IMR-90 (cell line): ENCODE data around the gene BYSL. TPM values are rescaled to one million over a fixed set of nuclear protein-coding genes. Genes with fewer than 3 reads are reported as not detected.

Experiments
- ATAC-seq: fragments of 200-7000 bp; cut with Tn5 transposase; 2 replicates; pipeline ENCODE4 v1.9.1; 2020; ENCODE audit warnings: low read depth, mild to moderate bottlenecking, moderate library complexity
- Bru-seq: library from RNA; stranded (reverse); fragments of 400-500 nt; gene quantifications from one replicate; lab custom pipeline; 2021; lab: Mats Ljungman, UMichigan
- BruChase-seq, 2 experiments: library from RNA; stranded (reverse); fragments of 400-500 nt; gene quantifications; one replicate each; lab custom pipeline; 2021; lab: Mats Ljungman, UMichigan
- BruUV-seq: library from RNA; stranded (reverse); fragments of 400-500 nt; replicated peaks from 2 replicates; lab custom pipeline; 2021; lab: Mats Ljungman, UMichigan
- CTCF ChIA-PET: fragments of 300-600 bp; formaldehyde crosslinking; extraction: SDS; loops from one replicate; lab custom pipeline; 2021; ENCODE audit warnings: antibody characterized with exemption; lab: Yijun Ruan, JAX
- POLR2A ChIA-PET: fragments of 300-600 bp; sonication (Branson Sonifier 250); formaldehyde crosslinking; loops from one replicate; lab custom pipeline; 2022; ENCODE audit warnings: antibody characterized with exemption; ENCODE audit not compliant: unreplicated experiment; lab: Charles Lee
- DNase-seq: peaks from one replicate; pipeline ENCODE4 v3.0.0; 2013
- H2AFZ ChIP-seq: replicated peaks from 2 replicates; pipeline ENCODE3; 2013; ENCODE audit warnings: low read length, mild to moderate bottlenecking; ENCODE audit not compliant: poor library complexity
- H2AK5ac ChIP-seq: 2 replicates; pipeline ENCODE4 v1.6.1; 2013; ENCODE audit warnings: low read depth, low read length, inconsistent platforms
- H2AK9ac ChIP-seq: replicated peaks from 2 replicates; pipeline ENCODE3; 2013; ENCODE audit warnings: mild to moderate bottlenecking, low read depth, low read length, moderate library complexity; ENCODE audit not compliant: poor library complexity
- H2BK120ac ChIP-seq: 2 replicates; pipeline ENCODE4 v1.6.1; 2013; ENCODE audit warnings: low read depth, low read length, inconsistent platforms
- H2BK15ac ChIP-seq: 3 replicates; pipeline ENCODE4 v1.6.1; 2013; ENCODE audit warnings: low read depth, low read length, inconsistent platforms
- H2BK20ac ChIP-seq: 2 replicates; pipeline ENCODE4 v1.6.1; 2013; ENCODE audit warnings: low read depth, mild to moderate bottlenecking, inconsistent platforms, low read length, moderate library complexity
- H2BK5ac ChIP-seq: 2 replicates; pipeline ENCODE4 v1.6.1; 2013; ENCODE audit warnings: mild to moderate bottlenecking, low read depth, low read length, inconsistent platforms; ENCODE audit not compliant: poor library complexity, severe bottlenecking
- H3K14ac ChIP-seq: replicated peaks from 2 replicates; pipeline ENCODE4 v1.6.1; 2013; ENCODE audit warnings: low read depth, low read length, inconsistent platforms
- H3K18ac ChIP-seq: 2 replicates; pipeline ENCODE4 v1.6.1; 2013; ENCODE audit warnings: low read depth, low read length, control low read depth
- H3K23ac ChIP-seq: 2 replicates; pipeline ENCODE4 v1.6.1; 2013; ENCODE audit warnings: low read depth, low read length, inconsistent platforms
- H3K27ac ChIP-seq: 2 replicates; pipeline ENCODE4 v1.5.1; 2013; ENCODE audit warnings: mild to moderate bottlenecking, control low read depth, low read length; ENCODE audit not compliant: insufficient read depth
- H3K27me3 ChIP-seq: 2 replicates; pipeline ENCODE4 v1.6.1; 2013; ENCODE audit warnings: low read length; ENCODE audit not compliant: control insufficient read depth, insufficient read depth
- H3K36me3 ChIP-seq: 2 replicates; pipeline ENCODE4 v1.6.1; 2013; ENCODE audit warnings: low read length, mixed read lengths; ENCODE audit not compliant: control insufficient read depth, insufficient read depth
- H3K4ac ChIP-seq: 2 replicates; pipeline ENCODE4 v1.6.1; 2013; ENCODE audit warnings: low read depth, low read length, inconsistent platforms
- H3K4me1 ChIP-seq: 2 replicates; pipeline ENCODE4 v1.6.1; 2013; ENCODE audit warnings: low read length, mixed read lengths; ENCODE audit not compliant: control insufficient read depth, insufficient read depth
- H3K4me2 ChIP-seq: 2 replicates; pipeline ENCODE4 v1.6.1; 2013; ENCODE audit warnings: low read depth, mild to moderate bottlenecking, control low read depth, low read length, moderate library complexity
- H3K4me3 ChIP-seq: 2 replicates; pipeline ENCODE4 v1.5.1; 2013; ENCODE audit warnings: low read depth, mild to moderate bottlenecking, control low read depth, low read length, moderate library complexity; ENCODE audit not compliant: insufficient read depth
- H3K56ac ChIP-seq: 2 replicates; pipeline ENCODE4 v1.6.1; 2013; ENCODE audit warnings: low read length, inconsistent platforms; ENCODE audit not compliant: insufficient read depth; ENCODE audit errors: extremely low read depth
- H3K79me1 ChIP-seq, 2 experiments: 2 replicates each; pipeline ENCODE4 v1.6.1; 2013; ENCODE audit warnings: low read length in 2 of 2, inconsistent platforms in 1 of 2, low read depth in 1 of 2
- H3K9ac ChIP-seq: 2 replicates; pipeline ENCODE4 v1.6.1; 2013; ENCODE audit warnings: low read depth, low read length, control low read depth
- H3K9me1 ChIP-seq: 2 replicates; pipeline ENCODE4 v1.6.1; 2013; ENCODE audit warnings: low read length, inconsistent platforms; ENCODE audit not compliant: insufficient read depth
- H3K9me3 ChIP-seq: 2 replicates; pipeline ENCODE4 v1.6.1; 2013; ENCODE audit warnings: low read length; ENCODE audit not compliant: control insufficient read depth, insufficient read depth
- H4K20me1 ChIP-seq: 2 replicates; pipeline ENCODE4 v1.6.1; 2013; ENCODE audit warnings: low read length, inconsistent platforms; ENCODE audit not compliant: insufficient read depth
- H4K5ac ChIP-seq: 2 replicates; pipeline ENCODE4 v1.6.1; 2013; ENCODE audit warnings: mild to moderate bottlenecking, low read depth, low read length, control low read depth
- H4K8ac ChIP-seq, 2 experiments: 2 replicates each; pipeline ENCODE4 v1.6.1; 2013; ENCODE audit warnings: low read depth in 2 of 2, low read length in 2 of 2, control low read depth in 1 of 2, inconsistent platforms in 1 of 2
- H4K91ac ChIP-seq: 2 replicates; pipeline ENCODE4 v1.6.1; 2013; ENCODE audit warnings: low read depth, low read length, inconsistent platforms; ENCODE audit not compliant: insufficient read depth
- BHLHE40 ChIP-seq: fragments of 150-350 bp; IDR thresholded peaks from 2 replicates; pipeline ENCODE4 v1.6.1; 2016; ENCODE audit warnings: mild to moderate bottlenecking, low read depth, low read length
- ELK1 ChIP-seq: fragments of 150-350 bp; IDR thresholded peaks from 2 replicates; pipeline ENCODE4 v1.6.1; 2016; ENCODE audit warnings: low read depth, mild to moderate bottlenecking, low read length, moderate library complexity, borderline replicate concordance
- FOS ChIP-seq: fragments of 150-350 bp; IDR thresholded peaks from 2 replicates; pipeline ENCODE4 v1.6.1; 2016; ENCODE audit warnings: low read depth, low read length
- MAFK ChIP-seq: IDR thresholded peaks from 2 replicates; pipeline ENCODE4 v1.6.1; 2012; ENCODE audit warnings: low read depth, low read length, improper control_type of control experiment
- MAZ ChIP-seq: IDR thresholded peaks from 2 replicates; pipeline ENCODE4 v1.6.1; 2012; ENCODE audit warnings: low read depth, mild to moderate bottlenecking, low read length, improper control_type of control experiment, moderate library complexity, borderline replicate concordance
- POLR2A ChIP-seq: IDR thresholded peaks from 2 replicates; pipeline ENCODE4 v1.6.1; 2012; ENCODE audit warnings: mild to moderate bottlenecking, low read depth, low read length
- RAD21 ChIP-seq: IDR thresholded peaks from 2 replicates; pipeline ENCODE4 v1.6.1; 2012; ENCODE audit warnings: low read length, improper control_type of control experiment
- RFX5 ChIP-seq: IDR thresholded peaks from 2 replicates; pipeline ENCODE4 v1.8.0; 2012; ENCODE audit warnings: low read depth, mild to moderate bottlenecking, low read length, moderate library complexity
- SMC3 ChIP-seq: fragments of 150-350 bp; IDR thresholded peaks from 2 replicates; pipeline ENCODE4 v1.6.1; 2016; ENCODE audit warnings: low read depth, mild to moderate bottlenecking, antibody characterized with exemption, low read length, moderate library complexity
- WGBS, 2 experiments: methylation state at CpG; one replicate each; pipeline versions ENCODE4 v1.1.5 to v1.1.7; 2013; ENCODE audit warnings: missing lambda C conversion rate in 2 of 2; ENCODE audit not compliant: insufficient read length in 1 of 2; ENCODE audit errors: extremely low coverage in 2 of 2; 5-methylcytosine and 5-hydroxymethylcytosine counted together
- dilution Hi-C: fragments of 300-500 bp; cut with HindIII; formaldehyde crosslinking; loops from one replicate; pipeline ENCODE4 v1.14.3; 2018; ENCODE audit warnings: low sequenced_read_pairs; ENCODE audit not compliant: unreplicated experiment
- in situ Hi-C: fragments of 300-500 bp; cut with MboI; formaldehyde crosslinking; loops from 3 replicates; pipeline ENCODE4 v1.14.3; 2019; ENCODE audit warnings: low sequenced_read_pairs, inconsistent platforms, mixed read lengths
- intact Hi-C: fragments of 100-400 bp; cut with micrococcal nuclease; formaldehyde crosslinking; loops from 2 replicates; pipeline ENCODE4 v1.10.0; 2022
- long read RNA-seq: library from polyadenylated mRNA; unstranded; transcript quantifications from one replicate; pipeline ENCODE4 v2.0.0, GENCODE V29; 2021; ENCODE audit not compliant: unreplicated experiment
- polyA plus RNA-seq, 3 experiments: library from polyadenylated mRNA; depleted of rRNA; stranded (reverse); fragments of >200 nt; gene quantifications; 2 replicates each; pipeline ENCODE4 v1.2.3, GENCODE V29; 2012; ENCODE audit warnings: low replicate concordance in 1 of 3
- total RNA-seq: library from RNA; depleted of rRNA; stranded (reverse); fragments of >200 nt; gene quantifications from 2 replicates; pipeline ENCODE4 v1.2.3, GENCODE V29; 2012; rRNA removed
- TF ChIP-seq, protein P1 (sequence below): conservative IDR thresholded peaks from 2 replicates; pipeline ENCODE4 v1.5.1; 2012; ENCODE audit warnings: mild to moderate bottlenecking, low read depth, low read length, improper control_type of control experiment

BYSL gene, protein sequence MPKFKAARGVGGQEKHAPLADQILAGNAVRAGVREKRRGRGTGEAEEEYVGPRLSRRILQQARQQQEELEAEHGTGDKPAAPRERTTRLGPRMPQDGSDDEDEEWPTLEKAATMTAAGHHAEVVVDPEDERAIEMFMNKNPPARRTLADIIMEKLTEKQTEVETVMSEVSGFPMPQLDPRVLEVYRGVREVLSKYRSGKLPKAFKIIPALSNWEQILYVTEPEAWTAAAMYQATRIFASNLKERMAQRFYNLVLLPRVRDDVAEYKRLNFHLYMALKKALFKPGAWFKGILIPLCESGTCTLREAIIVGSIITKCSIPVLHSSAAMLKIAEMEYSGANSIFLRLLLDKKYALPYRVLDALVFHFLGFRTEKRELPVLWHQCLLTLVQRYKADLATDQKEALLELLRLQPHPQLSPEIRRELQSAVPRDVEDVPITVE
- total RNA-seq (25.3 and 26.7 TPM in 2 replicates), polyA plus RNA-seq (2012; rRNA removed) (35.5 and 36.3 TPM in 2 replicates), Bru-seq, nascent RNA (percentile 73 among the genes with signal in this experiment), BruChase-seq, experiment 1, labeled RNA remaining after a 6-hour chase (percentile 58 among the genes with signal in this experiment), BruChase-seq, experiment 2, labeled RNA remaining after a 2-hour chase (percentile 59 among the genes with signal in this experiment)
- polyA plus RNA-seq (2012; cell fraction: cytosol; rRNA removed), result 23.5 and 24.9 TPM in 2 replicates
- 29.1 and 39.6 TPM in 2 replicates for polyA plus RNA-seq (2012; cell fraction: nucleus; rRNA removed; ENCODE audit: low replicate concordance)
- long read RNA-seq, transcript BYSL-201 (7 exons, 2,029 nt), result major isoform, 16 of 20 reads
- long read RNA-seq, partial matches to known transcripts, result 3 of 20 reads
- long read RNA-seq, other reads (novel, unspliced or antisense), result 0 of 20 reads

- intact Hi-C loops (loop anchor here (2.0 to 5.0 kb wide), 3 partner anchors 74 to 134 kb away; partner anchors contain the start of gene TOMM6), dilution Hi-C loops (loop anchor here (10.0 kb wide), 1 partner anchor 124 kb away; no protein-coding TSS in a partner anchor), in situ Hi-C loops (no loop called here)
- Histone ChIP-seq H2BK5ac (peak within 1 kb of the TSS; percentile 98), H3K9ac (peak within 1 kb of the TSS; percentile 100), H4K20me1 (peaks cover 10% of the 10 kb centered on the region), H2AFZ (peak within 1 kb of the TSS; percentile 99), H2AK9ac (peak within 1 kb of the TSS; percentile 100), H4K8ac (peak within 1 kb of the TSS; percentile 98 to 100), H3K4me2 (peak within 1 kb of the TSS; percentile 100), H3K9me3 (no peaks in the 10 kb centered on the region), H3K23ac (peak within 1 kb of the TSS; percentile 100), H3K56ac (peak within 1 kb of the TSS; percentile 100), H3K4ac (peak within 1 kb of the TSS; percentile 100), H3K36me3 (0 out of 2 replicates have a peak, but pooled peaks cover 5% of the 10 kb centered on the region), H3K9me1 (peaks cover 17% of the 10 kb centered on the region), H4K91ac (peak within 1 kb of the TSS; percentile 100), H2AK5ac (peak within 1 kb of the TSS; percentile 85), H2BK120ac (peak within 1 kb of the TSS; percentile 100), H3K27me3 (no peaks in the 10 kb centered on the region), H3K4me1 (peaks cover 10% of the 10 kb centered on the region), H3K14ac (peak within 1 kb of the TSS; percentile 100), H4K5ac (peak within 1 kb of the TSS; percentile 100), H2BK15ac (peak within 1 kb of the TSS; percentile 99), H2BK20ac (peak within 1 kb of the TSS; percentile 100), H3K4me3 (peak within 1 kb of the TSS; percentile 93), H3K79me1 (peaks cover 17 to 69% of the 10 kb centered on the region in 2 experiments), H3K18ac (peak within 1 kb of the TSS; percentile 100), H3K27ac (peak within 1 kb of the TSS; percentile 99)
- ChIA-PET CTCF (interaction anchor here (0.6 to 1.5 kb wide), 11 partner anchors 18 to 269 kb away, joined by 3 to 10 read pairs (median 4); partner anchors contain the start of gene TOMM6), POLR2A (no interaction called here)
- ATAC-seq (peak; percentile 89), DNase-seq (peak; percentile 94)
- WGBS, 2 experiments, result 0% methylated on average over 41 of the region's 55 CpGs; no CpG with 5 or more reads in 1 of the 2 experiments
- BruUV-seq, result no TSS peak
- TF ChIP-seq, protein P1, sequence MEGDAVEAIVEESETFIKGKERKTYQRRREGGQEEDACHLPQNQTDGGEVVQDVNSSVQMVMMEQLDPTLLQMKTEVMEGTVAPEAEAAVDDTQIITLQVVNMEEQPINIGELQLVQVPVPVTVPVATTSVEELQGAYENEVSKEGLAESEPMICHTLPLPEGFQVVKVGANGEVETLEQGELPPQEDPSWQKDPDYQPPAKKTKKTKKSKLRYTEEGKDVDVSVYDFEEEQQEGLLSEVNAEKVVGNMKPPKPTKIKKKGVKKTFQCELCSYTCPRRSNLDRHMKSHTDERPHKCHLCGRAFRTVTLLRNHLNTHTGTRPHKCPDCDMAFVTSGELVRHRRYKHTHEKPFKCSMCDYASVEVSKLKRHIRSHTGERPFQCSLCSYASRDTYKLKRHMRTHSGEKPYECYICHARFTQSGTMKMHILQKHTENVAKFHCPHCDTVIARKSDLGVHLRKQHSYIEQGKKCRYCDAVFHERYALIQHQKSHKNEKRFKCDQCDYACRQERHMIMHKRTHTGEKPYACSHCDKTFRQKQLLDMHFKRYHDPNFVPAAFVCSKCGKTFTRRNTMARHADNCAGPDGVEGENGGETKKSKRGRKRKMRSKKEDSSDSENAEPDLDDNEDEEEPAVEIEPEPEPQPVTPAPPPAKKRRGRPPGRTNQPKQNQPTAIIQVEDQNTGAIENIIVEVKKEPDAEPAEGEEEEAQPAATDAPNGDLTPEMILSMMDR, result peak; percentile 95
- no peak for TF ChIP-seq RFX5
- no peak for TF ChIP-seq RAD21
- TF ChIP-seq SMC3, result no peak
- 0 out of 2 replicates have a peak, but pooled peaks have one; percentile 6 for TF ChIP-seq FOS
- TF ChIP-seq ELK1, result no peak
- TF ChIP-seq MAFK, result no peak
- peak; percentile 62; the same call in 1 of the 2 replicates for TF ChIP-seq MAZ
- peak; percentile 28; the same call in 1 of the 2 replicates for TF ChIP-seq BHLHE40
- peak; percentile 78 for TF ChIP-seq POLR2A
Observed at GRCh38 chr6:41920921-41921711, at the start of gene BYSL, which contains the start of gene MED20. BYSL (plus strand) TSS chr6:41921499; CDS start chr6:41921563, 64 bp downstream. MED20 (minus strand) TSS chr6:41921139; CDS start chr6:41921018, 121 bp downstream.
